Tongue (tissue), 2 donors: ENCODE measurements around the gene AKAP9. TPM values are rescaled to one million over a fixed set of nuclear protein-coding genes. Genes with fewer than 3 reads are reported as not detected.
"Not testable (repeated sequence)": the region's sequence is repeated elsewhere in the genome, so short reads cannot be mapped to it uniquely, and the experiment has no call there.

ENCODE experiments used
- DNase-seq: peaks from one replicate; pipeline ENCODE4 v3.0.0-alpha.2; 2015
- total RNA-seq: library from RNA; depleted of rRNA; stranded (reverse); fragments of >200 nt; gene quantifications from one replicate; pipeline ENCODE4 v1.2.3, GENCODE V29; 2014

Gene AKAP9
- total RNA-seq, 1 donor from 2014 or later, result 170 TPM

- no peak for DNase-seq
Measured at GRCh38 chr7:92064438-92065029, 123.9 kb downstream of the AKAP9 start.

- no peak for DNase-seq
Measured at GRCh38 chr7:92071032-92071431, 130.4 kb downstream of the AKAP9 start.

GRCh38 chr7:92072121-92072520, 131.5 kb downstream of the AKAP9 start:
- no peak for DNase-seq

- DNase-seq, result no peak
Measured at GRCh38 chr7:92072708-92073107, 132.0 kb downstream of the AKAP9 start.

GRCh38 chr7:92075455-92076158, 134.9 kb downstream of the AKAP9 start:
- no peak for DNase-seq

GRCh38 chr7:92076509-92076908, 135.8 kb downstream of the AKAP9 start:
- DNase-seq, result peak; percentile 13

GRCh38 chr7:92083922-92084321, 143.3 kb downstream of the AKAP9 start:
- DNase-seq, result not testable (repeated sequence)

- DNase-seq, result no peak
Measured at GRCh38 chr7:92088266-92088665, 147.6 kb downstream of the AKAP9 start.

- no peak for DNase-seq
Measured at GRCh38 chr7:92092210-92092609, 151.5 kb downstream of the AKAP9 start.

GRCh38 chr7:92095380-92095779, 154.7 kb downstream of the AKAP9 start:
- no peak for DNase-seq

- DNase-seq, result no peak
Measured at GRCh38 chr7:92100534-92100933, 159.9 kb downstream of the AKAP9 start.

GRCh38 chr7:92102862-92103261, 162.2 kb downstream of the AKAP9 start:
- DNase-seq, result not testable (repeated sequence)

- DNase-seq, result no peak
Measured at GRCh38 chr7:92108821-92109220, 168.2 kb downstream of the AKAP9 start.

GRCh38 chr7:92110857-92111256, 170.2 kb downstream of the AKAP9 start:
- DNase-seq, result no peak

- DNase-seq, result no peak
Measured at GRCh38 chr7:92115821-92116220, 175.2 kb downstream of the AKAP9 start.

GRCh38 chr7:92116949-92117348, 176.3 kb downstream of the AKAP9 start:
- DNase-seq, result no peak

GRCh38 chr7:92119213-92119759, 178.6 kb downstream of the AKAP9 start:
- DNase-seq, result no peak

GRCh38 chr7:92121681-92122080, 181.0 kb downstream of the AKAP9 start:
- DNase-seq, result no peak

GRCh38 chr7:92131093-92131492, 190.4 kb downstream of the AKAP9 start:
- DNase-seq, result no peak

GRCh38 chr7:92131764-92132330, 191.2 kb downstream of the AKAP9 start:
- no peak for DNase-seq

- DNase-seq, result no peak
Measured at GRCh38 chr7:92133133-92133736, 192.6 kb downstream of the AKAP9 start.

- peak; percentile 84 for DNase-seq
Measured at GRCh38 chr7:92133737-92134270, 193.1 kb downstream of the AKAP9 start.
